AG08395 (cell line): ENCODE data around the gene PPM1N.

Source experiments
- DNase-seq: peaks from one replicate; pipeline ENCODE4 v3.0.0; 2012; ENCODE audit warnings: mixed read lengths, low spot score

The PPM1N gene

DNA sequence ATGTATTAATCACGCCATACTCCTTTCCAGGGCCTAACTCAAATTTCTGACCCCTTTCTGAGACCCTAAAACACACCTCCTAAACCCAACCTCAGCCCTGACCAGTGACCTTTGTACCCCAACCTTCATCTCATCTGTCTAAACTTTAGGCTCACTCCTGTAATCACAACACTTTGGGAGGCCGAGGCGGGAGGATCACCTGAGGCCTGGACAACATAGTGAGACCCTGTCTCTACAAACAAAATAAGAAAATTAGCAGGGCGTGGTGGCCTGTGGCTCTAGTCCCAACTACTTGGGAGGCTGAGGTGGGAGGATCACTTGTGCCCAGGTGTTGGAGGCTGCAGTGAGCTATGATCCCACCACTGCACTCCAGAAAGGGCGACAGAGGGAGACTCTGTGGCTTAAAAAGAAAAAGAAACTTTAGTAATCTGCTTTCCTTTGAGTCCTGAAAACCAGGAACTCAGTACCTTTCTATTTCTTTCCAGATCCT is 6.1 kb upstream of the PPM1N start:
- DNase-seq, result no peak

DNA sequence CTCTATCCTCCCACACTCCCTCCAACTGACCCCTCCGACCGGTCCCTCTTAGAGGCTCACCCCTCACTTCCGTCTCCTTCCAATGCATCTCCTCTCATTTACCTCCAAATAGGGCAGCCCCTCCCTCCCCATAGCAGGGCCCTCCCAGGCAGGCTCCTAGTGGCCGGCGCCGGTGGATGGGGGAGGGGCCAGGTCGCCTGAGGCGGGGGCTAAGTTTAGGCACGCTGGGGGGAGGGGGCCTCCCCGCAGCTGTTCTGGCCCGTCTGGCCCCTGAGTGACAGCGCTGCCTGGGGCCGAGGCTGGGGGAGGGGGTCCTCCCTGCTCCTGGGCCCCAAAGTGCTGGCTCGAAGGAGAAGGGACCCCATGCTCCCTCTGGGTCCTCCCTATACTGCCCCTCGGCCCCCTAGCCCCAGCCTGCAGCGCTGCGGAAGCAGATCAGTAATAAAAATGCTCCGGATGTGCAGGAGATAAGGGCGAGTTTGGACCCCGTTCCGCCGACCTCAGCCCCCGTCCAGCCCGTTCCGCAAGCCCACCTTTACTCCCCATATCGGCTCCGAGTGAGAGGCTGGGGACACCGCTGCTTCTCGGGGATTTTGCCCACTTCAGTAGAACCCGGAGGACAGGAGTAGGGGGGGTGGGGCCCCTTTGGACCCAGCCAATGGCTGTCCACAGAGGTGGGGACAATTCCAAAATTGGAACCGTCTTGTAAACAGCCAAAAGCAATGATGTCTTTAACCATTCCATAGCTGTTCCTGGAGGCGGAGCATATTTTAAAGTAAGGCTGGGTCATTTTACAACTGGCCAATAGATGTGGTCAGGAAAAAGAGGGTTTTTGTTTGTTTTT is 5.4 kb upstream of the PPM1N start:
- peak; percentile 61 for DNase-seq

GRCh38 chr19:45494261-45494916 is 3.9 kb upstream of the PPM1N start:
- no peak for DNase-seq

GRCh38 chr19:45495178-45495577 is 3.1 kb upstream of the PPM1N start:
- no peak for DNase-seq

DNA sequence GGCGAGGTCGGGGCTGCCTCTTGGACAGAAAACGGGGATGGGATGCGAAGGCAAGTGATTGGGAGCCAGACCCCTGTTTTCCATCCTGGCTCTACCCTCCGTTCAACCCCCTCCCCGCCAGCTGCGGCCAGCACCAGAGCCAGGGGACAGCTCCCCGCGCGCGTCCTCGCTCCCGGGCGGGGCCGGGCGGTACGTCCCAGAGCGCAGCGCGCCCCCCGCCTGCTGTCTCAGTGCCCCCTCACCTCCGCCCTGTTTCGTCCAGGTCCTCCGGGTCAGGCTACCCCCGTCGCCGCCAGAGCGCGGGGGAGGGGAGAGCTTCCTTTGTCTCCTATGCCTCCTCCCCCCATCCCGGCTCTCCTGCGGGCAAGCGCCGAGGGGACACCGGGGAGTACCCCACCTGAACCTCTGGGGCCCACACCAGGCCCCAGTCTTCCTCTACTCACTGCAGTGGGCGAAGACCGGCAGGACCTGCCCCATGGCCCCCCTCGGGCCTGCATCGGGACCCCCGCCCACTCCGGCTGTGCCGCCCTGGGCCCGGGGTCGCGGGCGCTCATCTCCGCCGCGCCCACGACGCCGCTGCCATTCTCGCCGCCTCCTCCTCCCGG is 1.8 kb upstream of the PPM1N start:
- DNase-seq, result peak; percentile 38

DNA sequence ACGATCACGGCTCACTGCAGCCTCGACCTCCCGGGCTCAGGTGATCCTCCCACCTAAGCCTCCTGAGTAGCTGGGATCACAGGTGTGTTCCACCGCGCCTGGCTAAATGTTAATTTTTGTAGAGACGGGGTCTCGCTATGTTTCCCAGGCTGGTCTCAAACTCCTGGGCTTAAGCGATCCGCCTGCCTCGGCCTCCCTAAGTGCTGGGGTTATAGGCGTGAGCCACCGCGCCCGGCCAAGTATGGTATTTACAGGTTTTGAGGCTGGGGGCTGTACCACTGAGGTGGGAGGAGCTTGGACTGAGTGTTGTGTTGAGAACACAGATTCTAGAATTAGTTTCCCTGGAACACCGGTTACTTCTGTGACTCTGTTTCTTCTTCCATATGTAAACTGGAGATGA is 452 bp upstream of the PPM1N start:
- no peak for DNase-seq

GRCh38 chr19:45499196-45500180 is 1.2 kb downstream of the PPM1N start:
- DNase-seq, result no peak

DNA sequence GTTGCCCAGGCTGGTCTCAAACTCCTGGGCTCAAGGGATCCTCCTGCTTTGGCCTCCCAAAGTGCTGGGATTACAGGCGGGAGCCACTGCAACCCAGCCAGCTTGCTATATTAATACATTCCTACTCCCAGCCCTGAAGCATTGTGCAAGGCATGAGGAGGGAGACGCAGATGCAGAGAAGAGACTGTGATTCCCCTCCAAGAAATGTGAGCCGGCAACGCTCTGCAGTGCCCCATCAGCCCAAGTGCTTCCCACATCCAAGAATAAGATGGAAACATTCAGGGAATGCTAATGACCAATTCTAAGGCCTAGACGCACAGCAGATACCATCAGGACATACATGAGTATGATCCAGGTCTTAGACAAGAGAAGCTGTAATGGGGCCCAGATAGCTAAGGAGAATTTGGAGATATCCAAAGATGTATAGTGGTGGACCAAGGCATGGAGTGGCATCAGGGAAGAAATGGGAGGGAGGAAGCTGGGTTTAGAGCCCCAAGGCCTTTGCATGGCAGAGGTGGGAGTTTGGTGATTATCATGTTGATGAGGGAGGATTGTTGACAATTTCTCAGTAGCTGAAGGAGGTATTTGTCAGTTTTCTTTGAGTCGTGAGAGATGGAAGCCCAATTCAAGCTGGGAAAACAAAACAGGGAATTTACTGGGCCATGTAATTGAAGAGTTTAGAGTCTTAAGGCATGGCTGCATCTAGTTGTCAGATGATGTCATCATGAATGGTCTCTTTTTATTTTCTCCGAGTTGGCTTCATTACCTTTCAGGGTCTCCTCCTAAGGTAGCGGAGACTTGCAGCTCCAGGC is 2.9 kb downstream of the PPM1N start:
- DNase-seq, result no peak

DNA sequence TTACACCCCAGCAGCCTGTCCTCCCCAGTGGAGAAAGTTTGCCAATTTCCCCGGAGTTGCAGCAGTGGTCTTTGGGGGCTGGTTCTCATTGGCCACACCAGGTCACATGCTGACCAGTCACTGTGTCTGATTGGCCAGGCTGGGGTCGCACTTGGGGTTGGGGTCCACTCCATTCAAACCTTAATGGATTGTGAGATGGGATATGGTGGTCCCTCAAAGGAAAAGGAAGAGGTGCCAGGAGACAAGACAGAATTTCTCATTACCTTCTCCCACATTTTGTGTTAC is 3.4 kb downstream of the PPM1N start:
- no peak for DNase-seq

DNA sequence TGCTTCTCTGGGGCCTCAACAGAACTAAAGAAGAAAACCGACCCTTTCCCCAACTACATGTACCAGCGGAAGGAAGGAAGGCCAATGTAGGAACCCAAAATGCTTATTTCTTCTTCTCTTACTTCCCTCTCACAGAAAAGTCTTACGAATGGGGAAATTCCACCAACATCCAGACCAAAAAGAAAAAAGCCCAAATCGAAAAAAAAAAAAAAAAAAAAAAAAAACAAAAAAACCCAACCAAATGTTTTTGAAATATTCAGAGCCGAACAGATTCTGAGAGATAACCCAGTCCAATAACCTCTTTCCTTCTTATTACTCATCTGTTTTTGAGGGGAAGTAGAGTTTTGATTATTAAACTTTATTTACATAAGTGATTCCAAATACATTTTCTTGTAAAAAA is 3.9 kb downstream of the PPM1N start:
- DNase-seq, result no peak

DNA sequence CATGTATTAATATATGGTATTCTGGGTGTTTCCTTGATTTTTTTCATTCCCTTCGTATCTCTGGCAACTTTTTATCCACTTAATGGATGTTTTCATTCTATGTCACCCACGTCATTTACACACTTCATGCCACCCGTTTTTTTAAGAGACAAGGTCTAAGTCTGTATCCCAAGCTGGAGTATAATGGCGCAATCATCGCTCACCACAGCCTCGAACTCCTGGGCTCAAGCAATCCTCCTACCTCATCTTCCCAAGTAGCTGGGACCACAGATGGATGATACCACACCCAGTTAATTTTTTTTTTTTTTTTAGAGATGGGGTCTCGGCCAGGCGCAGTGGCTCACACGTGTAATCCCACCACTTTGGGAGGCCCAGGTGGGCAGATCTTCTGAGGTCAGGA is 5.7 kb downstream of the PPM1N start:
- no peak for DNase-seq

DNA sequence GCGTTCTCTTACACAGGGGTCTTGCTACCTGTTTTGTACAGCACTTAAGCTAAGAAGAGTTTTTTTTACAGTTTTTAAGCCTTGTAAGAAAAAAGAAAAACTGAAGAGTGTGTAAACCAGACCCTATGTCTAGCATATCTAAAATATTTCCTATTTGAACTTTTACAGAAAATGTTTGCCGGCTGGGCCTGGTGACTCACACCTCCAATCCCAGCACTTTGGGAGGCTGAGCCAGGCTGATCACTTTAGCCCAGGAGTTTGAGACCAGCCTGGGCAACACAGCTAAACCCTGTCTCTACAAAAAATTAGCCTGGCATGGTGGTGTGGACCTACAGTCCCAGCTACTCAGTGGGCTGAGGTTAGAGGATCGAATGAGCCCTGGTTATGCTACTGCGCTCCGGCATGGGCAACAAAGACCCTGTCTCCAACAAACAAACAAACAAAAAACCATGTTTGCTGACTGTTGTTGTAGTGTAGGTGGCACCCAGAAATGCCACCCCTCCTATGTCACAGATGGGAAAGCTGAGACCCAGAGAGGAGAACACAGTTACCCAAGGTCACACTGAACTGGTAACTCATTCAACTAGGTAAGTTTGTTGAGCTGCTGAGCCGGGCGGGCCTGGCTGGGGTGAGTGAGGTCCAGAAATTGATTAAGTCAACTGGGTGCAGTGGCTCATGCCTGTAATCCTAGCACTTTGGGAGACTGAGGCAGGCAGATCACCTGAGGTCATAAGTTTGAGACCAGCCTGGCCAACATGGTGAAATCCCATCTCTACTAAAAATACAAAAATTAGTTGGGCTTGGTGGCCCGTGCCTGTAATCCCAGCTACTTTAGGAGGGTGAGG is 7.1 kb downstream of the PPM1N start:
- DNase-seq, result no peak

DNA sequence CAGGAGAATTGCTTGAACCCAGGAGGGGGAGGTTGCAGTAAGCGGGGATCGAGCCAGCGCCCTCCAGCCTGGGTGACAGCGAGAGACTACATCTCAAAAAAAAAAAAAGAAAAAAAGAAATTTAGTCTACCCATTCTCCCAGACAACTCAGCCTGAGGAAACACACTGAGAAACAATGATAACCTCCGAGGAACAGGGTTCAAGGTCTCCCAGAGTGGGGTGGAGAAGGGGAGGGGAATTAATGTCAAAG is 7.7 kb downstream of the PPM1N start:
- DNase-seq, result no peak

DNA sequence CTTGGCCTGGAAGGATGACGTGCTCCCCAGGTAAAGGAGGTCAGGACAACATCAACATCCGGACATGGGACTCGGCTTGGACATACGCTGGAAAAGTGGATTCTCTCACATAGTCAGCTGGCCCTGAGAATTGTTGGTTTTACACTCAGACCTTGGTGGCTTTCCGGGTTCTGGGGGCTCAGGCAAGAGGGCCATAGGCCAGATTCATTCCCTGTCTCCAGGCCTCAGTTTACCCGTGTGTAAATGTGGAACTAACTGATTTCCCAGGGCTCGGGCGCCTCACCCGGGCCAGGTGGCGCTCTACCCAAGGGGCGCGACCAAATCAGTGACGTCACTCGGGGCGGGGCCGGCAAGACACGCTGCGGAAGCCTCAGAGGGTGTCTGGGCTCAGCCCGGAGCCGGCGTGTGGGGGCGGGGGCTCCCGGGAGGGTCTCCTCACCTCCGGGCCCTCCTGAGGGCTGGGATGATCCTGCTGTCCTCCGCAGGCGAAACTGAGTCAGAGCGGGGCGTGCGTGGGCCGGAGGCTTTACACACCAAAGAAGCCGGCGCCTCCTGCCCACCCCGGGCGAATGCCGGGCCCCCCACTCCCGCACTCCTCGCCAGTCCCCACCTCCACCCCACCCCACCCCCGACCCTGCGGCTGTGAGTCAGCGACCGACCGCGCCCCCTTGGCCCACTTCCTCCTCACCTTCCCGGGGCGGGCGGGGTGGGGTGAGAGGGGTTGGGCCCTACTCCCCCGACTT is 8.2 kb downstream of the PPM1N start:
- peak; percentile 91 for DNase-seq

DNA sequence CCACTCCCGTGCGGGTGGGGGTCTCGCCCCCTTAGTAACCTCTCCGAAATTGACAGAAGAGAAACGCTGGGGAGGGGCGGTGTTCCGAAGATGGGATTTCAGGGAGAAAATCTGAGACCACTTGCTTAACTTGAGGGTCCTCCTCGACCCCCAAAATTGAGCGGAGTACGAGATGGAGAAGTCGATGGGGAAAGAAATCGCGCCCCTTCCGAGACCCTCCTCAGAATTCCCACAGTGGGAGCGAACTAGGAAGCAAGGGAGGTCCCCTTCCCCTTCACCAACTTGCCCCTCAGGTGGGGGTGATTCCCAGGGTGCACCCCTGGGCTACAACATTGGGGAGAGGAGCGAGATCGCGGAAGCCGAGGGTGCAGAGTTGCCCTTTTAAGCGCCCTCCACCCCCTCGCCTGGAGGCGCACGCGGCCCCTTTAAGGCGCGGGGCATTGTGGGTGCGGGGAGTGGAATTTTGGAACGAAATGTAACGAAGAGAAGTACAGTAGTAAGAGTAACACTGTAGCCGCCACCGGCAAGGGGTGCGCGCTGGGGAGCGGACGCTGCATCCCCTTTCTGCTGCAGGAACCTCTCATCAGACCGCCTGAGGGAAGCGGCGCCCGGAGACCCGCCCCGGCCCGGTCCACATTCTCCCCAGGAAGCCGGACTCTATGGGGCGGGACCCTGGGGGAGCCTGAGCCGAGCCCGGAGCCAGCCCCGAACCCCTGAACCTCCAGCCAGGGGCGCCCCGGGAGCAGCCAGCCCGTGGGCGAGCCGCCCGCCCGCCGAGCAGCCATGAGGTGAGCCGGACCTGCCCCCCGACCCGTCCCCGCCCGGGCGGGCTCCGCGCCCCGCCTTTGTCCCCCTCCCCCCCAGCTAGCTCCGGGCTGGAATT is 9.0 kb downstream of the PPM1N start, which contains the start of gene VASP:
Gene VASP, plus strand, starts transcription at position 491 of the 883 bp plus-strand sequence. Its CDS starts 293 bp downstream, at position 784.
- peak; percentile 81 for DNase-seq

DNA sequence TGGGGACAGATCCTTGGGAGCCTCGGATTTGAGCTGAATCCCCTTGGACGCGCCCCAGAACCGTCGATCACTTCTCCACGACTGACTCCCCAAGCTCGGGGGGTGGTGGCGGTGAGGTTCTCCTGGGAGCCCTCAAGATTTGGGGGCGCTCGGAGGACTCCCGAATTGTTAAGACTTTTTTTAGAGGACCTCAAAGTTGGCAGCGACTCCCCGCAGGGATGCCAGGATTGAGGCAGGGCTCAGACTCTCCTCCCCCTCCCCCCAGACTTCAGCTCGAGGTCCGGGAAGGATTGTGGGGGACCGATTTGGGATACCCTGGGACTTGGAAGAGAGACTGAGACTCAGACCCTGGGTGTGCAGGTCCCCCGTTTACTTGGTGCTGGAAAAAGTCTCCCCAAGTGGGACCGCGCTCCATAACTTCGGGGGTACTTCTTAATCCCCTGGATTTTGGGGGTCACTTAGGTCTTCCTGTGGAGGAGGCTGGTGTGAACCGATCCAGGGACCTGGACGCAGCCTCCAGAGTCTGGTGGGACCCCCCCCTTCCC is 9.7 kb downstream of the PPM1N start:
- peak; percentile 37 for DNase-seq

DNA sequence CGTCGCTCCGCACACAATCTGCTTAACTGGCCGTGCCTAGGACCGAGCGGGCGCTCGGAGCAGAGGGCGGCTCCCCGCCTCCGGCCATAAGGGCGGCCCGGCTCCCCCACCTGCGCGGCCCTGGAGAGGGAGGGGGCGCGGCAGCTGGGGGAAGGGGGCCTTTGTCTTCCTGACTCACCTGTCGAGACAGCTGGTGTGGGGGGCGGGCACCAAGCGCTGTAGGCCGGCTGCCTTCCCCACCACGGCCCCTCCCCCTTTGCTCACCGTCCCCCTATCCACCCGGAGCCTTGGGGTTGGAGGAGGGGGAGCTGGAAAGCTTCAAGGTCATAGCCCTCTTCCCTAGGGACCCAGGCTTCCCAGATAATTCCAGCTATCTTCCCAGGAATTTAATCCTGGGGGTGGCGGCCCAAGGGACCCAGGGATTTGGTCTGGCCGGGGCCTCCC is 10.2 kb downstream of the PPM1N start:
- DNase-seq, result no peak
